K562 (cell line): ENCODE data around the gene MC1R. TPM values are rescaled to one million over a fixed set of nuclear protein-coding genes. Genes with fewer than 3 reads are reported as not detected.

Source experiments
- ATF7 ChIP-seq: fragments of 450-650 bp; IDR thresholded peaks from 2 replicates; pipeline ENCODE4 v1.7.1; 2014; ENCODE audit warnings: mild to moderate bottlenecking, moderate library complexity
- ILF3 ChIP-seq: fragments of 450-650 bp; IDR thresholded peaks from 2 replicates; pipeline ENCODE4 v1.6.1; 2018; ENCODE audit warnings: antibody characterized with exemption, mild to moderate bottlenecking, moderate library complexity, borderline replicate concordance
- MCM5 ChIP-seq: fragments of 450-650 bp; IDR thresholded peaks from 2 replicates; pipeline ENCODE4 v1.6.1; 2016; ENCODE audit warnings: low read depth
- SUPT5H ChIP-seq: fragments of 450-650 bp; IDR thresholded peaks from 2 replicates; pipeline ENCODE4 v1.6.1; 2016
- TAL1 ChIP-seq: fragments of 450-650 bp; IDR thresholded peaks from 2 replicates; pipeline ENCODE4 v1.6.1; 2016; ENCODE audit warnings: mild to moderate bottlenecking
- YBX1 ChIP-seq: fragments of 450-650 bp; IDR thresholded peaks from 2 replicates; pipeline ENCODE4 v1.7.1; 2016; ENCODE audit warnings: mild to moderate bottlenecking
- ZKSCAN3 ChIP-seq: fragments of 250-450 bp; sonication (Bioruptor Pico); IDR thresholded peaks from 2 replicates; pipeline ENCODE4 v1.4.0; 2020
- ZNF584 ChIP-seq: fragments of 200-800 bp; sonication (Bioruptor generic); IDR thresholded peaks from 2 replicates; pipeline ENCODE4 v1.6.1; 2016; ENCODE audit warnings: low read depth, mild to moderate bottlenecking, missing genetic modification characterization, missing compliant biosample characterization
- ZNF830 ChIP-seq: fragments of 250-450 bp; sonication (Bioruptor Pico); IDR thresholded peaks from 2 replicates; pipeline ENCODE4 v1.5.0; 2021; ENCODE audit warnings: mild to moderate bottlenecking
- polyA plus RNA-seq, 8 experiments: library from polyadenylated mRNA; depleted of rRNA in 4 of 8; stranded (reverse) in 5 of 8; unstranded in 3 of 8; fragments of >200 nt; fragmentation: Nextera tagmentation in 2 of 8; fragmentation: Illumina TruSeq in 1 of 8; extraction: Ambion mirVana in 2 of 8; extraction: Trizol in 1 of 8; gene quantifications; 2 replicates each; pipeline versions ENCODE4 v1.2.1 to v1.2.3, GENCODE V29; 2011 to 2014; ENCODE audit warnings: inconsistent platforms in 1 of 8, missing spikeins in 1 of 8
- total RNA-seq, 7 experiments: library from RNA; depleted of rRNA in 6 of 7; stranded (reverse); fragments of >200 nt in 6 of 7; fragmentation: Illumina TruSeq in 2 of 7; extraction: Trizol in 2 of 7; gene quantifications; 2 replicates each; pipeline versions ENCODE4 v1.2.1 to v1.2.3, GENCODE V29; 2011 to 2021; ENCODE audit warnings: low replicate concordance in 1 of 7
- TF ChIP-seq, protein P1 (sequence below): fragments of 450-650 bp; IDR thresholded peaks from 2 replicates; pipeline ENCODE4 v1.6.1; 2016; ENCODE audit warnings: low read depth
- TF ChIP-seq, protein P2 (sequence below): sonication (generic); IDR thresholded peaks from 2 replicates; pipeline ENCODE4 v1.6.1; 2016
- TF ChIP-seq, protein P3 (sequence below): IDR thresholded peaks from 2 replicates; pipeline ENCODE4 v1.6.1; 2011; ENCODE audit not compliant: insufficient read length; ENCODE audit errors: extremely low read depth
- TF ChIP-seq, protein P4 (sequence below): fragments of 250-450 bp; sonication (Bioruptor Pico); IDR thresholded peaks from 2 replicates; pipeline ENCODE4 v1.5.0; 2020; ENCODE audit warnings: mild to moderate bottlenecking
- TF ChIP-seq, protein P5 (sequence below): fragments of 450-650 bp; IDR thresholded peaks from 2 replicates; pipeline ENCODE4 v1.6.1; 2016; ENCODE audit warnings: borderline replicate concordance
- TF ChIP-seq, protein P6 (sequence below): IDR thresholded peaks from 2 replicates; pipeline ENCODE4 v1.6.1; 2014; ENCODE audit warnings: antibody characterized with exemption

The MC1R gene
- total and polyA plus RNA-seq, 9 of the 15 experiments (the other 6 are each of a cell fraction or from before 2014, with no cell fraction given) = 0.14 to 5.3 (median 2.5) TPM; not detected in 1

DNA sequence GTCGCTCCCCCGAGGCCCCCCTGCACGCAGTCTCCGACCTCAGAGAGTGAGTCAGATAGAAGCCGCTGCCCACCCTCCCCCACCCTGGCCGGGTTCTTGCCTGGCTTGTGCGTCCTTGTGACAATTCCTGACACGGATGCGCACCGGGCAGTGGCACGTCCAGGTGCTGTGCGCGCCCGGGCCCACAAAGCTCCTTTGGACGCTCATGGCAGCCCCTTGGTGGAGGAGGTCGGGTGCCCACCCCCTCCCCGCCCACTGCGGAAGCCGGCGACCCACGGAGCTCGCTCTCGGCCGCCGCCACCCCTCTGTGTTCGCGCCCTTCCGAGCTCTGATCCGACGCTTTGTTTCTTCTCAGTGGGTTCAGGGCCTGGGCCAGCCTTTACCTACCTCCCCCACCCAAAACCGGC lies 3.8 kb downstream of the MC1R start (continued):
- TF ChIP-seq, protein P1, sequence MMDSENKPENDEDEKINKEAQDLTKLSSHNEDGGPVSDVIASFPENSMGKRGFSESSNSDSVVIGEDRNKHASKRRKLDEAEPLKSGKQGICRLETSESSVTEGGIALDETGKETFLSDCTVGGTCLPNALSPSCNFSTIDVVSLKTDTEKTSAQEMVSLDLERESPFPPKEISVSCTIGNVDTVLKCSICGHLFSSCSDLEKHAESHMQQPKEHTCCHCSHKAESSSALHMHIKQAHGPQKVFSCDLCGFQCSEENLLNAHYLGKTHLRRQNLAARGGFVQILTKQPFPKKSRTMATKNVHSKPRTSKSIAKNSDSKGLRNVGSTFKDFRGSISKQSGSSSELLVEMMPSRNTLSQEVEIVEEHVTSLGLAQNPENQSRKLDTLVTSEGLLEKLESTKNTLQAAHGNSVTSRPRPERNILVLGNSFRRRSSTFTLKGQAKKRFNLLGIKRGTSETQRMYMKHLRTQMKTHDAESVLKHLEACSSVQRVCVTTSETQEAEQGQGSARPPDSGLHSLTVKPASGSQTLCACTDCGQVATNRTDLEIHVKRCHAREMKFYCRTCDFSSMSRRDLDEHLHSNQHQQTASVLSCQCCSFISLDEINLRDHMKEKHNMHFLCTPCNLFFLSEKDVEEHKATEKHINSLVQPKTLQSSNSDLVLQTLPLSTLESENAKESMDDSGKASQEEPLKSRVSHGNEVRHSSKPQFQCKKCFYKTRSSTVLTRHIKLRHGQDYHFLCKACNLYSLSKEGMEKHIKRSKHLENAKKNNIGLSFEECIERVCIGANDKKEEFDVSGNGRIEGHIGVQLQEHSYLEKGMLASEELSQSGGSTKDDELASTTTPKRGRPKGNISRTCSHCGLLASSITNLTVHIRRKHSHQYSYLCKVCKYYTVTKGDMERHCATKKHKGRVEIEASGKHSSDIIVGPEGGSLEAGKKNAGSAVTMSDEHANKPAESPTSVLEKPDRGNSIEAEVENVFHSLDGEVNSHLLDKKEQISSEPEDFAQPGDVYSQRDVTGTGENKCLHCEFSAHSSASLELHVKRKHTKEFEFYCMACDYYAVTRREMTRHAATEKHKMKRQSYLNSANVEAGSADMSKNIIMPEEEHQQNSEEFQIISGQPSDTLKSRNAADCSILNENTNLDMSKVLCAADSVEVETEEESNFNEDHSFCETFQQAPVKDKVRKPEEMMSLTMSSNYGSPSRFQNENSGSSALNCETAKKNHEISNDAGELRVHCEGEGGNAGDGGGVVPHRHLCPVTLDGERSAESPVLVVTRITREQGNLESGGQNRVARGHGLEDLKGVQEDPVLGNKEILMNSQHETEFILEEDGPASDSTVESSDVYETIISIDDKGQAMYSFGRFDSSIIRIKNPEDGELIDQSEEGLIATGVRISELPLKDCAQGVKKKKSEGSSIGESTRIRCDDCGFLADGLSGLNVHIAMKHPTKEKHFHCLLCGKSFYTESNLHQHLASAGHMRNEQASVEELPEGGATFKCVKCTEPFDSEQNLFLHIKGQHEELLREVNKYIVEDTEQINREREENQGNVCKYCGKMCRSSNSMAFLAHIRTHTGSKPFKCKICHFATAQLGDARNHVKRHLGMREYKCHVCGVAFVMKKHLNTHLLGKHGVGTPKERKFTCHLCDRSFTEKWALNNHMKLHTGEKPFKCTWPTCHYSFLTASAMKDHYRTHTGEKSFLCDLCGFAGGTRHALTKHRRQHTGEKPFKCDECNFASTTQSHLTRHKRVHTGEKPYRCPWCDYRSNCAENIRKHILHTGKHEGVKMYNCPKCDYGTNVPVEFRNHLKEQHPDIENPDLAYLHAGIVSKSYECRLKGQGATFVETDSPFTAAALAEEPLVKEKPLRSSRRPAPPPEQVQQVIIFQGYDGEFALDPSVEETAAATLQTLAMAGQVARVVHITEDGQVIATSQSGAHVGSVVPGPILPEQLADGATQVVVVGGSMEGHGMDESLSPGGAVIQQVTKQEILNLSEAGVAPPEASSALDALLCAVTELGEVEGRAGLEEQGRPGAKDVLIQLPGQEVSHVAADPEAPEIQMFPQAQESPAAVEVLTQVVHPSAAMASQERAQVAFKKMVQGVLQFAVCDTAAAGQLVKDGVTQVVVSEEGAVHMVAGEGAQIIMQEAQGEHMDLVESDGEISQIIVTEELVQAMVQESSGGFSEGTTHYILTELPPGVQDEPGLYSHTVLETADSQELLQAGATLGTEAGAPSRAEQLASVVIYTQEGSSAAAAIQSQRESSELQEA = no peak
- TF ChIP-seq, protein P2, sequence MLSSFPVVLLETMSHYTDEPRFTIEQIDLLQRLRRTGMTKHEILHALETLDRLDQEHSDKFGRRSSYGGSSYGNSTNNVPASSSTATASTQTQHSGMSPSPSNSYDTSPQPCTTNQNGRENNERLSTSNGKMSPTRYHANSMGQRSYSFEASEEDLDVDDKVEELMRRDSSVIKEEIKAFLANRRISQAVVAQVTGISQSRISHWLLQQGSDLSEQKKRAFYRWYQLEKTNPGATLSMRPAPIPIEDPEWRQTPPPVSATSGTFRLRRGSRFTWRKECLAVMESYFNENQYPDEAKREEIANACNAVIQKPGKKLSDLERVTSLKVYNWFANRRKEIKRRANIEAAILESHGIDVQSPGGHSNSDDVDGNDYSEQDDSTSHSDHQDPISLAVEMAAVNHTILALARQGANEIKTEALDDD = no peak
- no peak for TF ChIP-seq ATF7
- TF ChIP-seq ZNF830 (CRISPR knock-in tag) = no peak
- TF ChIP-seq ZKSCAN3 (CRISPR knock-in tag) = no peak
- peak; percentile 32; the same call in 1 of the 2 replicates for TF ChIP-seq SUPT5H
- TF ChIP-seq MCM5 = no peak
- TF ChIP-seq ZNF584 (CRISPR knock-in tag) = no peak
- TF ChIP-seq, protein P3, sequence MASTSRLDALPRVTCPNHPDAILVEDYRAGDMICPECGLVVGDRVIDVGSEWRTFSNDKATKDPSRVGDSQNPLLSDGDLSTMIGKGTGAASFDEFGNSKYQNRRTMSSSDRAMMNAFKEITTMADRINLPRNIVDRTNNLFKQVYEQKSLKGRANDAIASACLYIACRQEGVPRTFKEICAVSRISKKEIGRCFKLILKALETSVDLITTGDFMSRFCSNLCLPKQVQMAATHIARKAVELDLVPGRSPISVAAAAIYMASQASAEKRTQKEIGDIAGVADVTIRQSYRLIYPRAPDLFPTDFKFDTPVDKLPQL = no peak
- TF ChIP-seq YBX1 = no peak
- TF ChIP-seq ILF3 = no peak
- TF ChIP-seq, protein P4, sequence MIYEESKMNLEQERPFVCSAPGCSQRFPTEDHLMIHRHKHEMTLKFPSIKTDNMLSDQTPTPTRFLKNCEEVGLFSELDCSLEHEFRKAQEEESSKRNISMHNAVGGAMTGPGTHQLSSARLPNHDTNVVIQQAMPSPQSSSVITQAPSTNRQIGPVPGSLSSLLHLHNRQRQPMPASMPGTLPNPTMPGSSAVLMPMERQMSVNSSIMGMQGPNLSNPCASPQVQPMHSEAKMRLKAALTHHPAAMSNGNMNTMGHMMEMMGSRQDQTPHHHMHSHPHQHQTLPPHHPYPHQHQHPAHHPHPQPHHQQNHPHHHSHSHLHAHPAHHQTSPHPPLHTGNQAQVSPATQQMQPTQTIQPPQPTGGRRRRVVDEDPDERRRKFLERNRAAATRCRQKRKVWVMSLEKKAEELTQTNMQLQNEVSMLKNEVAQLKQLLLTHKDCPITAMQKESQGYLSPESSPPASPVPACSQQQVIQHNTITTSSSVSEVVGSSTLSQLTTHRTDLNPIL (CRISPR knock-in tag) = 0 out of 2 replicates have a peak, but pooled peaks have one; percentile 31
- TF ChIP-seq TAL1 = no peak
- TF ChIP-seq, protein P5, sequence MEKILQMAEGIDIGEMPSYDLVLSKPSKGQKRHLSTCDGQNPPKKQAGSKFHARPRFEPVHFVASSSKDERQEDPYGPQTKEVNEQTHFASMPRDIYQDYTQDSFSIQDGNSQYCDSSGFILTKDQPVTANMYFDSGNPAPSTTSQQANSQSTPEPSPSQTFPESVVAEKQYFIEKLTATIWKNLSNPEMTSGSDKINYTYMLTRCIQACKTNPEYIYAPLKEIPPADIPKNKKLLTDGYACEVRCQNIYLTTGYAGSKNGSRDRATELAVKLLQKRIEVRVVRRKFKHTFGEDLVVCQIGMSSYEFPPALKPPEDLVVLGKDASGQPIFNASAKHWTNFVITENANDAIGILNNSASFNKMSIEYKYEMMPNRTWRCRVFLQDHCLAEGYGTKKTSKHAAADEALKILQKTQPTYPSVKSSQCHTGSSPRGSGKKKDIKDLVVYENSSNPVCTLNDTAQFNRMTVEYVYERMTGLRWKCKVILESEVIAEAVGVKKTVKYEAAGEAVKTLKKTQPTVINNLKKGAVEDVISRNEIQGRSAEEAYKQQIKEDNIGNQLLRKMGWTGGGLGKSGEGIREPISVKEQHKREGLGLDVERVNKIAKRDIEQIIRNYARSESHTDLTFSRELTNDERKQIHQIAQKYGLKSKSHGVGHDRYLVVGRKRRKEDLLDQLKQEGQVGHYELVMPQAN = peak; percentile 49; the same call in 1 of the 2 replicates
- TF ChIP-seq, protein P6, sequence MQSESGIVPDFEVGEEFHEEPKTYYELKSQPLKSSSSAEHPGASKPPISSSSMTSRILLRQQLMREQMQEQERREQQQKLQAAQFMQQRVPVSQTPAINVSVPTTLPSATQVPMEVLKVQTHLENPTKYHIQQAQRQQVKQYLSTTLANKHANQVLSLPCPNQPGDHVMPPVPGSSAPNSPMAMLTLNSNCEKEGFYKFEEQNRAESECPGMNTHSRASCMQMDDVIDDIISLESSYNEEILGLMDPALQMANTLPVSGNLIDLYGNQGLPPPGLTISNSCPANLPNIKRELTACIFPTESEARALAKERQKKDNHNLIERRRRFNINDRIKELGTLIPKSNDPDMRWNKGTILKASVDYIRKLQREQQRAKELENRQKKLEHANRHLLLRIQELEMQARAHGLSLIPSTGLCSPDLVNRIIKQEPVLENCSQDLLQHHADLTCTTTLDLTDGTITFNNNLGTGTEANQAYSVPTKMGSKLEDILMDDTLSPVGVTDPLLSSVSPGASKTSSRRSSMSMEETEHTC = no peak
